Lower leg skin (tissue), 3 donors: ENCODE measurements around the gene CASP10.

Source experiments
- POLR2A ChIP-seq, 2 donors: fragments of 450-650 bp; IDR thresholded peaks; one replicate each; pipeline ENCODE4 v1.6.1; 2016 to 2017; ENCODE audit warnings: antibody characterized with exemption in 2 of 2, mild to moderate bottlenecking in 1 of 2, moderate library complexity in 1 of 2
- TF ChIP-seq, protein P1 (sequence below), 3 donors: fragments of 450-650 bp; IDR thresholded peaks; one replicate each; pipeline ENCODE4 v1.5.1; 2016; ENCODE audit warnings: antibody characterized with exemption in 3 of 3, mild to moderate bottlenecking in 3 of 3, moderate library complexity in 2 of 3

DNA sequence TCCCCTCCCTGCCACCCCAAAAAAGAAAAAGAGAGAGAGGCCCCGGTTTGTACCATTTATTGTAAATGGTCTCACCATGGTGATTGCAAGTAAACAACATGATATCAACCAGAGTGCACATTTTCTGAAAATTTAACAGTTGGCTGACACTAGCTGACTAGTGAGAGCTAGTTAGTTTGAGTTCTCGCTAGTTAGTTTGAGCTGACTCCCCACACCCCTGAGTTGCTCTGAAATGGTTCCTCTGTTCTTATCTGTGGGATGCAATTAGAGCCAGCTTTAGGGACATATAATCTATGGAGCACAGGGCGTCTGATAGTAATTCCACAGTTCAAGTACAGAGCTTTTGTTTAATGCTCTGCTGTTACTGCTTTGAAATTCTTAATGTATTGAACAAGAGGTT is 13.1 kb downstream of the CASP10 start:
- TF ChIP-seq, protein P1, sequence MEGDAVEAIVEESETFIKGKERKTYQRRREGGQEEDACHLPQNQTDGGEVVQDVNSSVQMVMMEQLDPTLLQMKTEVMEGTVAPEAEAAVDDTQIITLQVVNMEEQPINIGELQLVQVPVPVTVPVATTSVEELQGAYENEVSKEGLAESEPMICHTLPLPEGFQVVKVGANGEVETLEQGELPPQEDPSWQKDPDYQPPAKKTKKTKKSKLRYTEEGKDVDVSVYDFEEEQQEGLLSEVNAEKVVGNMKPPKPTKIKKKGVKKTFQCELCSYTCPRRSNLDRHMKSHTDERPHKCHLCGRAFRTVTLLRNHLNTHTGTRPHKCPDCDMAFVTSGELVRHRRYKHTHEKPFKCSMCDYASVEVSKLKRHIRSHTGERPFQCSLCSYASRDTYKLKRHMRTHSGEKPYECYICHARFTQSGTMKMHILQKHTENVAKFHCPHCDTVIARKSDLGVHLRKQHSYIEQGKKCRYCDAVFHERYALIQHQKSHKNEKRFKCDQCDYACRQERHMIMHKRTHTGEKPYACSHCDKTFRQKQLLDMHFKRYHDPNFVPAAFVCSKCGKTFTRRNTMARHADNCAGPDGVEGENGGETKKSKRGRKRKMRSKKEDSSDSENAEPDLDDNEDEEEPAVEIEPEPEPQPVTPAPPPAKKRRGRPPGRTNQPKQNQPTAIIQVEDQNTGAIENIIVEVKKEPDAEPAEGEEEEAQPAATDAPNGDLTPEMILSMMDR (IDR thresholded peaks at IDR 0.05), result no peak
- TF ChIP-seq POLR2A (IDR thresholded peaks at IDR 0.05), result no peak
